HG02678 (cell line): Measurements from ENCODE around the gene REEP2.
"Not testable (repeated sequence)": the region's sequence is repeated elsewhere in the genome, so short reads cannot be mapped to it uniquely, and the experiment has no call there.

ENCODE experiments used
- ATAC-seq: cut with Tn5 transposase; IDR thresholded peaks from one replicate; pipeline ENCODE4 v1.9.1; 2021; ENCODE audit warnings: mild to moderate bottlenecking, moderate library complexity; ENCODE audit not compliant: unreplicated experiment

REEP2 gene

GRCh38 chr5:138465261-138466124 is 26.6 kb downstream of the REEP2 start, which contains the start of gene EGR1:
Gene EGR1 (plus strand): TSS chr5:138465479. CDS start chr5:138465762, 283 bp downstream.
- peak; percentile 57 for ATAC-seq

GRCh38 chr5:138466125-138466899 is 27.5 kb downstream of the REEP2 start:
- ATAC-seq: no peak

DNA sequence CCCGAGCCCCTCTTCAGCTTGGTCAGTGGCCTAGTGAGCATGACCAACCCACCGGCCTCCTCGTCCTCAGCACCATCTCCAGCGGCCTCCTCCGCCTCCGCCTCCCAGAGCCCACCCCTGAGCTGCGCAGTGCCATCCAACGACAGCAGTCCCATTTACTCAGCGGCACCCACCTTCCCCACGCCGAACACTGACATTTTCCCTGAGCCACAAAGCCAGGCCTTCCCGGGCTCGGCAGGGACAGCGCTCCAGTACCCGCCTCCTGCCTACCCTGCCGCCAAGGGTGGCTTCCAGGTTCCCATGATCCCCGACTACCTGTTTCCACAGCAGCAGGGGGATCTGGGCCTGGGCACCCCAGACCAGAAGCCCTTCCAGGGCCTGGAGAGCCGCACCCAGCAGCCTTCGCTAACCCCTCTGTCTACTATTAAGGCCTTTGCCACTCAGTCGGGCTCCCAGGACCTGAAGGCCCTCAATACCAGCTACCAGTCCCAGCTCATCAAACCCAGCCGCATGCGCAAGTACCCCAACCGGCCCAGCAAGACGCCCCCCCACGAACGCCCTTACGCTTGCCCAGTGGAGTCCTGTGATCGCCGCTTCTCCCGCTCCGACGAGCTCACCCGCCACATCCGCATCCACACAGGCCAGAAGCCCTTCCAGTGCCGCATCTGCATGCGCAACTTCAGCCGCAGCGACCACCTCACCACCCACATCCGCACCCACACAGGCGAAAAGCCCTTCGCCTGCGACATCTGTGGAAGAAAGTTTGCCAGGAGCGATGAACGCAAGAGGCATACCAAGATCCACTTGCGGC is 28.2 kb downstream of the REEP2 start:
- no peak for ATAC-seq

GRCh38 chr5:138467711-138468132 is 28.9 kb downstream of the REEP2 start:
- ATAC-seq: no peak

DNA sequence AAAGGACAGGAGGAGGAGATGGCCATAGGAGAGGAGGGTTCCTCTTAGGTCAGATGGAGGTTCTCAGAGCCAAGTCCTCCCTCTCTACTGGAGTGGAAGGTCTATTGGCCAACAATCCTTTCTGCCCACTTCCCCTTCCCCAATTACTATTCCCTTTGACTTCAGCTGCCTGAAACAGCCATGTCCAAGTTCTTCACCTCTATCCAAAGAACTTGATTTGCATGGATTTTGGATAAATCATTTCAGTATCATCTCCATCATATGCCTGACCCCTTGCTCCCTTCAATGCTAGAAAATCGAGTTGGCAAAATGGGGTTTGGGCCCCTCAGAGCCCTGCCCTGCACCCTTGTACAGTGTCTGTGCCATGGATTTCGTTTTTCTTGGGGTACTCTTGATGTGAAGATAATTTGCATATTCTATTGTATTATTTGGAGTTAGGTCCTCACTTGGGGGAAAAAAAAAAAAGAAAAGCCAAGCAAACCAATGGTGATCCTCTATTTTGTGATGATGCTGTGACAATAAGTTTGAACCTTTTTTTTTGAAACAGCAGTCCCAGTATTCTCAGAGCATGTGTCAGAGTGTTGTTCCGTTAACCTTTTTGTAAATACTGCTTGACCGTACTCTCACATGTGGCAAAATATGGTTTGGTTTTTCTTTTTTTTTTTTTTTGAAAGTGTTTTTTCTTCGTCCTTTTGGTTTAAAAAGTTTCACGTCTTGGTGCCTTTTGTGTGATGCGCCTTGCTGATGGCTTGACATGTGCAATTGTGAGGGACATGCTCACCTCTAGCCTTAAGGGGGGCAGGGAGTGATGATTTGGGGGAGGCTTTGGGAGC is 29.5 kb downstream of the REEP2 start:
- ATAC-seq: no peak

GRCh38 chr5:138468966-138469539 is 30.2 kb downstream of the REEP2 start:
- no peak for ATAC-seq

DNA sequence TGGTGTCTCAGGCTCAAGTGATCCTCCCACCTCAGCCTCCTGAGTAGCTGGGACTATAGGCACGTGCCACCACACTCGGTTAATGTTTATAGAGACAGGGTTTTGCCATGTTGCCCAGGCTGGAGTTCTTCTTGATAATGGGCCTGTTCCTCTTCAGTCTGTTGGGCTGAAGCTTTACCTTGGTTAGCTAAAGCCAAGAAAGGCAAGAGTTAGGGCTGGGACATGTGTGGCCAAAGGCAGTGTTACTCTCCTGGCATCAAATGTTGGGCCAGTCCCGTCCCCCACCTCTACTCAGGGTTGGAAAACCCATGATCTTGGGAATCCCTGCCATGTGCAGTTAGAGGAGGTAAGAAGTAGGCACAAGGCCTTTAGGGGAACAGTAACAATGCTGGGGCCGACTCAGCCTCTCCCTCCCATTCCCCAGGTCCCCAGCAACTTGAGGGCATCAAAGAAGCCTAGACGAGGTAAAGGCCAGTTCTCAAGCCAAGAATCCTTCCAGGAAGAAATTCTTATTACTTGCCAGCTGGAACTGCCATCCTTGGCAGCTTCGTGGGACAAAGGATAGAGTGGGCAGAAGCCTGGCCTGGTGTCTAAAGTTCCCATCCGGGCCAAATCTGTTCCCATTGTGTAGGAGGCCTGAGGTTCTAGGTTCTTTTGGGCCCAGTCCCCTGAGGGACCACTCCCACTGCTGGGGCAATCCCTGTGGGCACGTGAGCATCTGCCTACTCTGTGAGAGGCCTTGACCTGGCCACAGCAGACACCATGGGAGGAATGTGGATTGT is 30.9 kb downstream of the REEP2 start:
- ATAC-seq: no peak

DNA sequence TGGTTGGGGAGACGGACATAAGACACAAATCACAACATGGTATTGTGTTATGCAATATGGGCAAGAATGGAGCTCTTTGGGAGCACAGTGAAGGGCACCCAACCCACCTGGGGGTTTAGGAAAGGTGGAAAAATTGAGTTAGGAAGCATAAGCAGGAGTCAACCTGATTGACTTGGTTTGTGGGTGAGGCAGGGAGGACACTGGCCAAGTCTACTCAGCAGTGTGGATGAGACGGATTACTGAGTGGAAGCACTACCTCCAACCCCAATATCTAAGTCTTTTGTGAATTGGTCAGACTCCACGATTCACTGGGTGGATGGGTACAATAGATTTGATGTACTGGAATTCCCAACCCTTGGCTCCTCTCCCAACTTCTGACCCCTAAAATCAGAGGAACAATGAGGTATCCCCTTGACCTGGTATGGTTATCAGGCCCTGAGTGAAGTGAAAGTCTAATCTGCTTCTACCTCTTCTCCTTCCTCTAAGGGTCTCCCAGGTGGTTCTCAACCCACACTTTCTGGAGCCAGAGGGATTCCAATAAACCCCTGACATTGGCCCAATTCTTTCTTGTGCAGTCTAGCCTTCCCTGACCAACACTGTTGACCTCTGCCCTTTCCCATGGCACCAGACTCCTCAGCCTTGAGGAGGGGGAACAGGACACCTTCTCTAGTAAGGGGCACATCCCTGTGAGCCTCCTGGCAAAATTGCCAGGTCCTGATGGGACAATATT is 31.6 kb downstream of the REEP2 start:
- no peak for ATAC-seq

- ATAC-seq: no peak
Measured at GRCh38 chr5:138471052-138471361, 32.1 kb downstream of the REEP2 start.

DNA sequence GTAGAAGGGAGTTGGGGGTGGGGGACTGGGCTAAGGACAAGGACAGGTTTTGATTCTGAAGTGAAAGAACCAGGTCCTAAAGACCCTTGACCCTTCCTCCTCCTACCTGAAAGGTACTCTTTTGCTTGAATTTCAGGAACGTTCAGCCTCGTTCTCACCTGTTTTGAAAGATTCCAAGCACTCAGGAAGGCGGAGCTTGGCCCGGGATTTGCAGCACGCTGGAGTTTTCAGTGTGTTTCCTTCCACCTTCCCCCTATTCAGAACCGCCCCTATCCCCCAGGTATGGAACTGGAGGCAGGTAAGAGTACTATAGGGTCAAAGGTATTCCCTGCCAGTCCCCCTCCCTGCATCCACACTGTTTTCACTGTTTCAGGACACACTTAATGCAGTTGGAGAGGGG is 33.5 kb downstream of the REEP2 start:
- ATAC-seq: no peak

- ATAC-seq: not testable (repeated sequence)
Measured at GRCh38 chr5:138473151-138473550, 34.3 kb downstream of the REEP2 start.

GRCh38 chr5:138476918-138477317 is 38.1 kb downstream of the REEP2 start:
- ATAC-seq: no peak

DNA sequence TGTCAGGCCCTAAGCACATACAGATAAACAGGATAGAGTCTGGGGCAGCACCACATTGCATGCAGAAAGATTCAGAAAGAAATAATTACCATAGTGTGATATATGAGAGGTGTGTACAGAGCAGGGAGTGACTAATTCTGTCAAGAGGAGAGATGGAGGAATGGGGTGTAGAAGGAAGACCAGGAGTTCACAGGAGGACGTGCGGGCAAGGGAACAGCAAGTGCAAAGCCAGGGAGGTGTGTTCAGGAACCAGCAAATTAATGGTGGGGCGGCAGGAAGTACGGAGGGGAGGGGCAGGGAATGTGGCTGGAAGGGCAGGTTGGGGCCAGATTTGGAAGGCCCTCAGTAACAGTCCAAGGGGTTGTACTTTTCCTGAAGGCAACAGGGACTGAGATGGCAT is 43.8 kb downstream of the REEP2 start:
- no peak for ATAC-seq

GRCh38 chr5:138488481-138488945 is 49.7 kb downstream of the REEP2 start:
- ATAC-seq: no peak

DNA sequence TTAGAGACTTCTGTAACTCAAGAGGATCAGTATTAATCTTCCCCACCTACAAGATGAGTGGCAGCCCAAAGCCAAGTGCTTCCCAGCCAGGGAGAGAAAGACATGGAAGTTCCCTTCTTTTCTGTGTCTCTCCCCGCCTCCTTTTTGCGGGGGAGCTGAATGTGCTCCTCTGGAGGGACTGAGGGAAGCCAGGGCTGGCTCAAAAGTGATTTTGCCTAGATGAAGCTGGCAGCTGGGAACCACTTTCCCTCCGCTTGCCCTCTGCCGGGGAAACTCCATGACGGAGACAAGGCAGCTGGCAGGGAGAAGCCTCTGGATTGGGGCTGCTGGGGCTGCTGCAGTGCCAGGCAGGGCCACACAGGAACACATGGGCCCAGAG is 50.8 kb downstream of the REEP2 start:
- ATAC-seq: no peak

DNA sequence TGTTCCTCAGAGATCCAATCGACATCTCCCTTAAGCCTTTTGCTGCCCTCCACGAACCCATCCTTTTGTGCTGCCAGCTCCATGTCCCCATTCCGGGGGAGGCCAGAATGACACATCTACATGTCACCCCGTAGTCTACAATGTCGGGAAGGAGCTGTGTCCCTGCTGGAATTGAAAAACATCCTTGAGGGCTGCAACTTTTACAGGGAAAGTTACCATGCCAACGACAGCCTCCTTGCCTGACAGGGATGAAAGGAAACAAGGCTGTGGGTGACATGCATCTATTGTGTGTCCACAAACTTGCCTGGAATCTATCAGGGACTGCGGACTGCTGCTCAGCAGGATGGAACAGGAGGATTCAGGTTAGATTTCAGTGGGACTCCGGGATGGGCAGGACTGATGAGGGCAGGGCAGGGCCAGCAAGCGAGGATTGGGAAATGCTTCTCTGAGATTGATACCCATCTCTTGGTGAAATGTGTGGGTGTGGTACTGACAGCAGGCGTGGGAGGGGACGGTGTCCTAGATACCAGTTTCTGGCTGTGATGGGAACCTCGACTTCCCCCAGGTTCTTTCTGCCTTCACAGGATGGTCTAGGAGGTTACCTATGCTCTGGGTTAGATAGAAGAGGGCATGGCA is 51.9 kb downstream of the REEP2 start:
- ATAC-seq: no peak

- no peak for ATAC-seq
Measured at GRCh38 chr5:138491284-138491648, 52.4 kb downstream of the REEP2 start.
